ENCODE data around the gene MAGI3.

Gene MAGI3

DNA sequence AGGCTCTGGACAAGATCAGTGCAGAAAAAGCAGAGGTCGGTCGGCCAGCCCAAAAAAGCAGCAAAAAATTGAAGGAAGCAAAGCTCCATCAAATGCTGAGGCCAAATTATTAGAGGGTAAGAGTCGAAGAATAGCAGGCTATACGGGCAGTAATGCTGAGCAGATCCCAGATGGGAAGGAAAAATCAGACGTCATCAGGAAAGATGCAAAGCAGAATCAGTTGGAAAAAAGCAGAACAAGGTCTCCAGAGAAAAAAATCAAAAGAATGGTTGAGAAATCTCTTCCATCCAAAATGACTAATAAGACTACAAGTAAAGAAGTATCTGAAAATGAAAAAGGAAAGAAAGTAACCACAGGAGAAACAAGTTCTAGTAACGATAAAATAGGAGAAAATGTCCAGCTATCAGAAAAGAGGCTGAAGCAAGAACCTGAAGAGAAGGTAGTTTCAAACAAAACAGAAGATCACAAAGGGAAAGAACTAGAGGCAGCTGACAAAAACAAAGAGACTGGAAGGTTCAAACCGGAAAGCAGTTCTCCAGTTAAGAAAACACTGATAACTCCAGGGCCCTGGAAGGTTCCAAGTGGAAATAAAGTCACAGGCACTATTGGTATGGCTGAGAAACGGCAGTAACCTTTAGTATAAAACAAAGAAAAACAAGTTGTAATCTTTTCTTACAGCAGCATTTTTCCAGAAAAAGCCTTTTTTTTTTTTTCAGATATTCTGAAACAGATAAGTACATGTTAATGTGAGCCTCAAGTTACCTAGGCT, 293.3 kb downstream of the MAGI3 start:
- no peaks in the 10 kb centered on the region for H3K36me3 ChIP-seq (ENCODE audit: insufficient read depth, low read length)
- peaks cover 3% of the 10 kb centered on the region; the same call in 1 of the 2 replicates for H3F3A ChIP-seq (ENCODE audit: insufficient read depth, low read length)
- H3K4me2 ChIP-seq (ENCODE audit: low read length): no peak overlapping the region
- no peak overlapping the region for H3K4me3 ChIP-seq (ENCODE audit: low read depth, low read length, poor library complexity, severe bottlenecking)
- H3K9me2 ChIP-seq (ENCODE audit: low read depth, low read length): no peaks in the 10 kb centered on the region
- H3K9ac ChIP-seq (ENCODE audit: low read length): no peak overlapping the region
- H3K79me2 ChIP-seq (ENCODE audit: insufficient read depth, low read length): no peaks in the 10 kb centered on the region
- H3K27me3 ChIP-seq (ENCODE audit: insufficient read depth, low read length): no peaks in the 10 kb centered on the region
- no peak overlapping the region for H3K27ac ChIP-seq (ENCODE audit: low read depth, low read length, poor library complexity, severe bottlenecking)
- no peaks in the 10 kb centered on the region for H3K9me3 ChIP-seq (ENCODE audit: low read length)
- H4K20me1 ChIP-seq (ENCODE audit: insufficient read depth, low read length): no peaks in the 10 kb centered on the region
- no peak overlapping the region for H2AFZ ChIP-seq (ENCODE audit: low read length)
- no peaks in the 10 kb centered on the region for H3K4me1 ChIP-seq (ENCODE audit: insufficient read depth, low read length, severe bottlenecking)
- TF ChIP-seq EZH2 (IDR thresholded peaks at IDR 0.05; ENCODE audit: borderline replicate concordance, low read length): no peak
- TF ChIP-seq, protein P1, sequence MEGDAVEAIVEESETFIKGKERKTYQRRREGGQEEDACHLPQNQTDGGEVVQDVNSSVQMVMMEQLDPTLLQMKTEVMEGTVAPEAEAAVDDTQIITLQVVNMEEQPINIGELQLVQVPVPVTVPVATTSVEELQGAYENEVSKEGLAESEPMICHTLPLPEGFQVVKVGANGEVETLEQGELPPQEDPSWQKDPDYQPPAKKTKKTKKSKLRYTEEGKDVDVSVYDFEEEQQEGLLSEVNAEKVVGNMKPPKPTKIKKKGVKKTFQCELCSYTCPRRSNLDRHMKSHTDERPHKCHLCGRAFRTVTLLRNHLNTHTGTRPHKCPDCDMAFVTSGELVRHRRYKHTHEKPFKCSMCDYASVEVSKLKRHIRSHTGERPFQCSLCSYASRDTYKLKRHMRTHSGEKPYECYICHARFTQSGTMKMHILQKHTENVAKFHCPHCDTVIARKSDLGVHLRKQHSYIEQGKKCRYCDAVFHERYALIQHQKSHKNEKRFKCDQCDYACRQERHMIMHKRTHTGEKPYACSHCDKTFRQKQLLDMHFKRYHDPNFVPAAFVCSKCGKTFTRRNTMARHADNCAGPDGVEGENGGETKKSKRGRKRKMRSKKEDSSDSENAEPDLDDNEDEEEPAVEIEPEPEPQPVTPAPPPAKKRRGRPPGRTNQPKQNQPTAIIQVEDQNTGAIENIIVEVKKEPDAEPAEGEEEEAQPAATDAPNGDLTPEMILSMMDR (IDR thresholded peaks at IDR 0.05; ENCODE audit: low read length): no peak

DNA sequence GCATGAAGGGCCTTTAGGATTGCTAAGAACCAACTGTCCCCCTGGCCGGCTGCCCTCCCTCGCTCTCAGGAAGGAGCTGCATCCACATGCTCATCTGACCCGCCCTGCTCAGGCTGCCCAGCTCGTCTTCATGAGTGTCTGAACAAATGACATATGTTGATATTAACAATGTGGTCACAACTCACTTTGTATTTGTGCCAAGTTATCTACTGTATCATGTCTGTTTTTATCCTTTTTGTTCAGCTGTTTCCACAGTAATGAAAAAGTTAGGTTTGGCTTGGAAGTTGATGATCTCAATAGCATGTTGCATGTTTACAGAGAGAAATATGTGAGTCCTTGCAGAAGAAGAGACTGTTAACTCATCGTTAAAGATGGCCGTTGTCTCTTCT, 293.8 kb downstream of the MAGI3 start:
- H3K9ac ChIP-seq (ENCODE audit: low read length): no peak overlapping the region

DNA sequence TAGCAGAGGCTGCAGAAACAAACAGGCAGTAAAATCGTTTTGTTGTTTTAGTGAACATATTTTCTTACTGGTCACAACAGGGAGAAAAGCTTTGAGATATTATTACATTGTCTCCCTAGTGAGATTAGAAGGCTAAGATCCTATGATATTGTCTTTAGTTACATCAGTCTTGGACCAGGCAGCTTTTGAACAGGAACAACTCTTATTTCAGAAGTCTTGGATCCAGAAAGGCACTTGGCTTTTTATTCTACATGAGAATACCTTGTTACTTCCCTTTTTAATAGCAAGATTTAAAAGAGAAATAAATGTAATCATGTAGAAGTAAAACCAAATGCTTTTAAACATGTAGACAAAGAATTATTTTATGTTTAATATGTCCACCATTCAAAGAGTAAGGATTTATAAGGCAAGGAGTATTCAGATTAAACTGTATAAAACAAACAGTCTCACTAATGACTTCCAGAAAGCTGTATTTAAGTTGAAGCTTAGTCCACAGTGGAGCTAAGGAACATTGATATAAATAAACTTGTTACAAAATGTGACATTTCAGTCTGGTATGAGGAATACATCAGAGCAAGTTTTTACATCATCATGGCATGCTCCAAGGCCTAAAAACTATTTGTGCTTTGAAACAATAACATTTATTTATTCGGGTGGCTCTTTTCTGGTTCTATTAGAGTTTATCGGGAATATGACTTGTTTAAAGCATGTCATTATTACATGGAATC, 296.7 kb downstream of the MAGI3 start:
- no peak overlapping the region for H3K27ac ChIP-seq (ENCODE audit: low read depth, low read length, poor library complexity, severe bottlenecking)
- no peaks in the 10 kb centered on the region for H3K9me3 ChIP-seq (ENCODE audit: low read length)

More for the DNA sequence above, 293.8 kb downstream of the MAGI3 start:
- Histone ChIP-seq H3K36me3 (ENCODE audit: insufficient read depth, low read length) (no peaks in the 10 kb centered on the region), H4K20me1 (ENCODE audit: insufficient read depth, low read length) (no peaks in the 10 kb centered on the region), H3F3A (ENCODE audit: insufficient read depth, low read length) (0 out of 2 replicates have a peak, but pooled peaks cover 3% of the 10 kb centered on the region), H3K9me3 (ENCODE audit: low read length) (no peaks in the 10 kb centered on the region), H3K79me2 (ENCODE audit: insufficient read depth, low read length) (no peaks in the 10 kb centered on the region), H3K9me2 (ENCODE audit: low read depth, low read length) (no peaks in the 10 kb centered on the region), H3K27ac (ENCODE audit: low read depth, low read length, poor library complexity, severe bottlenecking) (no peak overlapping the region), H2AFZ (ENCODE audit: low read length) (no peak overlapping the region), H3K4me1 (ENCODE audit: insufficient read depth, low read length, severe bottlenecking) (no peaks in the 10 kb centered on the region), H3K4me2 (ENCODE audit: low read length) (no peak overlapping the region), H3K27me3 (ENCODE audit: insufficient read depth, low read length) (no peaks in the 10 kb centered on the region), H3K4me3 (ENCODE audit: low read depth, low read length, poor library complexity, severe bottlenecking) (no peak overlapping the region)
- TF ChIP-seq EZH2 (IDR thresholded peaks at IDR 0.05; ENCODE audit: borderline replicate concordance, low read length): no peak
- TF ChIP-seq, protein P1 (IDR thresholded peaks at IDR 0.05; ENCODE audit: low read length): no peak

More for the DNA sequence above, 296.7 kb downstream of the MAGI3 start:
- Histone ChIP-seq H3K4me1 (ENCODE audit: insufficient read depth, low read length, severe bottlenecking) (no peaks in the 10 kb centered on the region), H2AFZ (ENCODE audit: low read length) (no peak overlapping the region), H3K79me2 (ENCODE audit: insufficient read depth, low read length) (no peaks in the 10 kb centered on the region), H3K4me2 (ENCODE audit: low read length) (no peak overlapping the region), H3F3A (ENCODE audit: insufficient read depth, low read length) (0 out of 2 replicates have a peak, but pooled peaks cover 3% of the 10 kb centered on the region), H3K9me2 (ENCODE audit: low read depth, low read length) (no peaks in the 10 kb centered on the region), H4K20me1 (ENCODE audit: insufficient read depth, low read length) (no peaks in the 10 kb centered on the region), H3K27me3 (ENCODE audit: insufficient read depth, low read length) (no peaks in the 10 kb centered on the region), H3K4me3 (ENCODE audit: low read depth, low read length, poor library complexity, severe bottlenecking) (no peak overlapping the region), H3K36me3 (ENCODE audit: insufficient read depth, low read length) (0 out of 2 replicates have a peak, but pooled peaks cover 4% of the 10 kb centered on the region), H3K9ac (ENCODE audit: low read length) (no peak overlapping the region)
- TF ChIP-seq, protein P1 (IDR thresholded peaks at IDR 0.05; ENCODE audit: low read length): no peak
- no peak for TF ChIP-seq EZH2 (IDR thresholded peaks at IDR 0.05; ENCODE audit: borderline replicate concordance, low read length)

Measured in OCI-LY1 (cell line).